GM19239 (cell line): ENCODE measurements around the gene OR4A16.

Experiments
- DNase-seq: peaks from one replicate; pipeline ENCODE4 v3.0.0; 2011; ENCODE audit warnings: low spot score; ENCODE audit not compliant: insufficient read length
- FAIRE-seq: peaks from 2 replicates; lab custom pipeline; 2011; peaks lifted over from hg19 to GRCh38; lab: Jason Lieb, UNC

OR4A16 gene, protein sequence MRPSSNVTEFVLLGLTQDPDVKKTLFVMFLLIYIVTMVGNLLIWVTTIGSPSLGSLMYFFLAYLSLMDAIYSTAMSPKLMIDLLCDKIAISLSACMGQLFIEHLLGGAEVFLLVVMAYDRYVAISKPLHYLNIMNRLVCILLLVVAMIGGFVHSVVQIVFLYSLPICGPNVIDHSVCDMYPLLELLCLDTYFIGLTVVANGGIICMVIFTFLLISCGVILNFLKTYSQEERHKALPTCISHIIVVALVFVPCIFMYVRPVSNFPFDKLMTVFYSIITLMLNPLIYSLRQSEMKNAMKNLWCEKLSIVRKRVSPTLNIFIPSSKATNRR

DNA sequence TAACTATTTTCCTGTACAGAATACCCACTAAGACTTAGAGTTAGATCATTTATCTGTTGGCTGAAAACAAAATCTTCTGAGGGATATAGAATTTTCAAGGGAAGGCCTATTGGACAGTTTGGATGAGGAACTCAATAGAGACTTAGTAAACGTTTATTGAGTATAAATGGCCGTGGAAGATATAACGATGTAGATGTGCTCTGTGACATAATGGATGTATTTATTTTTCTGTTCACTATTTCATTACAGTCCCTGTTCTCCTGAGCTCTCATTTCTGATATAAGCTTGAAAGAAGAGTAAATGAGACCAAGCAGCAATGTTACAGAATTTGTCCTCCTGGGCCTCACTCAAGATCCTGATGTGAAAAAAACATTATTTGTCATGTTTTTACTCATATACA lies at the start of gene OR4A16:
Gene OR4A16, plus strand, starts transcription at position 301 of the 400 bp plus-strand sequence. Its CDS starts 0 bp downstream, at position 301.
- no peak for FAIRE-seq

DNA sequence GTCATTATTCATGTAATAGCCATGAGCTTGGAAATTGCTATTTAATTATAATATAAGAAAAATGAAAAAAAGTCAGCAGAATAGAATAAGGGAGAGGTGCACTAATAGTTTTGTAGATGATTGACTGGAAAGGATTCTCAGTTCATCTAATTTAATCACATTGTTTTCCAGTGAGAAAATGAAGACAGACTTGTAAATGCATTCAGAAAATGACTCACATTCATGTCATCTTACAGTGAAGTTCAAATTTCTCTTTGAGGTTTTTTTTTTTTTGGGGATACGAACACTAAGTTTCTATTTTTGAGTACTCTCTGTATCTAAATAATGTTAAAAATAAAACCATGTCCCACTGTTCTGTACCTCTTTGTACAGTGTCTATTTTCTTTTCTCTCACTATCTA lies 18.5 kb upstream of the OR4A16 start:
- DNase-seq (no peak), FAIRE-seq (no peak)

More for the DNA sequence above, at the start of gene OR4A16:
- DNase-seq = no peak

DNA sequence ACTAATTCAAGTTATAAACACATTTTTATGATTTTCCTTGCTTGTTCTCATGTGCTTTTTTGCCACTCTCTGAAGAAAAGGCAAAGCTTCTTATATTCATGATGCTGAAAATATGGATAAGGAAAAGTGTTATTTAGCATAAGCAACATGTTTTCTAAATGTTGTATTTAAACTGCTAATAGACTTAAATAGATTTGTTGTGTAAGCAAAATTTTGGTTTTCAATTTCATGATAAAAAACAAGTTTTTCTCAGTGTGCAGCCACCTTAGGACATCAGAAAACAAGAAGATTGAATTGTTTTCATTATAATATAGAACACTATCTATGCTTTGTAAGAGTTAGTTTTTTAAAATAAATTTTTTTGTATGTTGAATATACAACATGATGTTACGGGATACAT lies 2.3 kb downstream of the OR4A16 start:
- FAIRE-seq (no peak), DNase-seq (no peak)

DNA sequence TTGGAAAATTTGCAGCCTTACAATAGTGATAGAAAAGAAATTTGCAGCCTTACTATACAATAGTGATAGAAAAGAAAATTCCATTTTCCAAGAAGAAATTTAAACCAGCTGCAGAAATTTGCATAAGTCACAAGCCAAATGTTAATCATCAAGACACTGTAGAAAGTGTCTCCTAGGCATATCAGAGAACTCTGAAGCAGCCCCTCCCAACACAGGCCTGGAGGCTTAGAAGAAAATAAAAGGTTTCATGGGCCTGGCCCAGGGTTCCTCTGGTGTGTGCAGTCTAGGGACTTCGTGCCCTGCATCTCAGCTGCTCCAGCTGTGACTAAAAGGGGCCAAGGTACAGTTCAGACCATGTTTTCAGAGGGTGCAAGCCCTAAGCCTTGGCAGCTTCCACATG lies 6.0 kb downstream of the OR4A16 start:
- FAIRE-seq (no peak), DNase-seq (no peak)

DNA sequence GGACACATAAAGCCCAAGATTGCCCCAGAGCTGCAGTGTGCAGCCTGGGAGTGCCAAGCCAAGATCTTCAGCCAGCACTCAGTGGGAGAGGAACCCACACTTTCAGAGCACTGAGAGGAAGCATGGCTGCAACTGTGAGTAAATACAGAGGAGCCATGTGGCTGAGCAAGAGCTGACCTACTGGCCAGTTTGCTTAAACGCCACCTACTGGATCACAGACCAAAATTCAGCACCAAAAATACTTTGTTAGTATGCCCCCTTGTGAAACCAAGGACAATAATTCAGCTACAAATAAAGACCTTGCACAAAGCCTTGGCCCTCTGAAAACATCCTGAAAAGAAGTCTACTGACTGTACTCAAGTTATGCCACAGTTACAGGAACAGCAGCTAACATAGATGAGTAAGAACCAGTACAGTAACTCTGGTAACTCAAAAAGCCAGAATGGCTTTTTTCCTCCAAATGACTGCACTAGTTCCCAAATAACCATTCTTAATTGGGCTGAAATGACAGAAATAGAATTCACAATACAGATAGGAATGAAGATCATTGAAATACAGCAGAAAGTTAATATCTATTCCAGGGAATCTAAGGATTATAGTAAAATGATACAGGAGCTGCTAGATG lies 14.7 kb downstream of the OR4A16 start:
- DNase-seq (no peak), FAIRE-seq (no peak)

DNA sequence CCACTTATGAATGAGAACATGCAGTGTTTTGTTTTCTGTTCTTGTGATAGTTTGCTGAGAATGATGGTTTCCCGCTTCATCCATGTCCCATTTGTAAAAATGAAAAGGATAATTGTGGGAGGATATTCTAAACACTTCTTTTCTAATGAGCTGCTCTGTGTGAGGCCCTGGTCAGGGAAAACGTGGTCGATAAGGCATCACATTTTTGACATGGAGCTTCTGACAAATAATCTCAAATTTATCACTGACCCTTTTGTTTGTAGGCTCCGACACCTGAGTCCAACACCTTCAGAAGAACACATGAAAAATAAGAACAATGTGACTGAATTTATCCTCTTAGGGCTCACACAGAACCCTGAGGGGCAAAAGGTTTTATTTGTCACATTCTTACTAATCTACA lies 24.7 kb downstream of the OR4A16 start, which contains the start of gene OR4A15:
Gene OR4A15, plus strand, starts transcription at position 301 of the 400 bp plus-strand sequence. Its CDS starts 0 bp downstream, at position 301.
- DNase-seq (no peak), FAIRE-seq (no peak)
